ENCODE results near the gene NDST1.

Gene NDST1

GRCh38 chr5:150601491-150602345 lies 93.8 kb downstream of the NDST1 start:
- H3K4me1 ChIP-seq (ENCODE audit: control insufficient read depth in 1 of 2, insufficient read depth in 2 of 2, low read length in 2 of 2), result peaks cover 14 to 16% of the 10 kb centered on the region in 2 donors
- no peaks in the 10 kb centered on the region for H3K27me3 ChIP-seq (ENCODE audit: control insufficient read depth in 1 of 2, insufficient read depth in 2 of 2, low read length in 2 of 2)
- H3K27ac ChIP-seq (ENCODE audit: low read depth, low read length), result peak overlapping the region; percentile 25
- H3K36me3 ChIP-seq (ENCODE audit: control insufficient read depth in 1 of 2, insufficient read depth in 2 of 2, low read length in 2 of 2), result peaks cover 0 to 9% of the 10 kb centered on the region in 2 donors
- no peak overlapping the region for H3K9ac ChIP-seq (ENCODE audit: low read depth in 1 of 2, low read length in 2 of 2)
- H3K4me3 ChIP-seq (ENCODE audit: low read depth in 1 of 2, low read length in 2 of 2), result no peak overlapping the region
- no peaks in the 10 kb centered on the region for H3K9me3 ChIP-seq (ENCODE audit: control insufficient read depth in 1 of 2, low read length in 2 of 2)

DNA sequence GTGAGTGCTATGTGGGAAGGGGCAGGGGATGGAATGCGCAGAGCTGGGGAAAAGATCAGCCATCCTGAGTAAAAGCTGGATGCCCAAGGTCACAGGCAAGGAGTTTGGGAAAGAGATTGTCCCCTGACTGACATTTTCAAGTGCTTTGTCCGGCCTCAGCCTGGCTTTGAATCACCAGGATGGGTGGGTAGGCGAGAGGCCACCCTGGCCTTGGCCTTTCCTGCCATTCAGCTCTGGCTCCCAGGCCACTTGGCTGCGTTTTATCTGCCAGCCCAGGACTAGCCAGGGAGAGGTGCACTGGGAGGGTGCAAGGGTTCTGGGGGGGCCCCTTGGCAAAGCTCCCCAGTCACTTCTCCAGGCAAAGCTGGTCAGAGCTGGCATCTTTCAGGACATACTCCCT lies 95.1 kb downstream of the NDST1 start:
- Histone ChIP-seq H3K36me3 (ENCODE audit: control insufficient read depth in 1 of 2, insufficient read depth in 2 of 2, low read length in 2 of 2) (peaks cover 0 to 7% of the 10 kb centered on the region in 2 donors), H3K27ac (ENCODE audit: low read depth, low read length) (no peak overlapping the region), H3K4me1 (ENCODE audit: control insufficient read depth in 1 of 2, insufficient read depth in 2 of 2, low read length in 2 of 2) (peaks cover 14 to 15% of the 10 kb centered on the region in 2 donors)

DNA sequence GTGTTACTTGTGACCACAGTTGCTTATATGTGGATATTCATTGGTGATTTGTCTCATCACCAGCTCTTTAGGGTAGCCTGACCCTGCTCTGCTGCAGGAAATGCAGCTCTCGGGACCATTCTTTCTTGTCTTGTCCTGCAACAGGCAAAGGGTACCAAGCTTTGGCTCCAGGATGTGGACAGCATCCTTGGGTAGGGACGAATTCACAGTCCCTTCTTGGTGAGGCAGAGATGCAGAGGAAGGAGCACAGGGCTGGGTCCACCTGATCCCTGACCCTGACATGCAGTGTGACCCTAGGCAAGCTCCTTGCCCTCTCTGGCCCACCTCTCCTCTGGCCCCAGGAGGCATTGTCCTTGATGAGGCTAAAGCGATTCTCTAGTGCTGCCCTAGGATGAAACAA lies 95.6 kb downstream of the NDST1 start:
- peaks cover 0 to 5% of the 10 kb centered on the region in 2 donors for H3K36me3 ChIP-seq (ENCODE audit: control insufficient read depth in 1 of 2, insufficient read depth in 2 of 2, low read length in 2 of 2)
- H3K27me3 ChIP-seq (ENCODE audit: control insufficient read depth in 1 of 2, insufficient read depth in 2 of 2, low read length in 2 of 2), result no peaks in the 10 kb centered on the region
- peaks cover 14 to 15% of the 10 kb centered on the region in 2 donors for H3K4me1 ChIP-seq (ENCODE audit: control insufficient read depth in 1 of 2, insufficient read depth in 2 of 2, low read length in 2 of 2)
- H3K9me3 ChIP-seq (ENCODE audit: control insufficient read depth in 1 of 2, low read length in 2 of 2), result no peaks in the 10 kb centered on the region
- H3K4me3 ChIP-seq (ENCODE audit: low read depth in 1 of 2, low read length in 2 of 2), result no peak overlapping the region
- no peak overlapping the region for H3K9ac ChIP-seq (ENCODE audit: low read depth in 1 of 2, low read length in 2 of 2)
- H3K27ac ChIP-seq (ENCODE audit: low read depth, low read length), result no peak overlapping the region

More for the DNA sequence above, 95.1 kb downstream of the NDST1 start:
- Histone ChIP-seq H3K9me3 (ENCODE audit: control insufficient read depth in 1 of 2, low read length in 2 of 2) (no peaks in the 10 kb centered on the region), H3K9ac (ENCODE audit: low read depth in 1 of 2, low read length in 2 of 2) (no peak overlapping the region), H3K4me3 (ENCODE audit: low read depth in 1 of 2, low read length in 2 of 2) (no peak overlapping the region), H3K27me3 (ENCODE audit: control insufficient read depth in 1 of 2, insufficient read depth in 2 of 2, low read length in 2 of 2) (no peaks in the 10 kb centered on the region)

DNA sequence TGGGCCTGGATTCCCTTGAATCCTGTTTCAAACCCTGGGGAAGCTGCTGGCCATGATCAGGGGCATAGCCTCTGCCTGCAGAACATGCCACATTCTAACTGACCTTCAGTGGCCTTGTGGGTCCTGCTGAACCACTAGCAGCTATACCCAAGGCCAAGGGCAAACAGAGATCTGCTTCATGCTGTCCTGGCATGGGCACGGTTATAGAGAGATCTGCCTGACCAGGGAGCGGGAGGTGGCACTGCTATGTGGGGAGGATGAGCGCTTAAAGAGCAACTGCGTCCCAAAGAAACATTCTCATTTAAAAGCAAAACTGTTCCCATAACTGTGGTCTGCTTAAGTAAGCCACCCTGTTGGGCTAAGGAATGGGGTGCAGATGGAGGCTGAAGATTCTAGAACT lies 96.1 kb downstream of the NDST1 start:
- peaks cover 14% of the 10 kb centered on the region in 2 donors for H3K4me1 ChIP-seq (ENCODE audit: control insufficient read depth in 1 of 2, insufficient read depth in 2 of 2, low read length in 2 of 2)

GRCh38 chr5:150604894-150605440 lies 97.0 kb downstream of the NDST1 start:
- Histone ChIP-seq H3K9ac (ENCODE audit: low read depth in 1 of 2, low read length in 2 of 2) (no peak overlapping the region), H3K27me3 (ENCODE audit: control insufficient read depth in 1 of 2, insufficient read depth in 2 of 2, low read length in 2 of 2) (no peaks in the 10 kb centered on the region), H3K4me1 (ENCODE audit: control insufficient read depth in 1 of 2, insufficient read depth in 2 of 2, low read length in 2 of 2) (peaks cover 8 to 11% of the 10 kb centered on the region in 2 donors), H3K36me3 (ENCODE audit: control insufficient read depth in 1 of 2, insufficient read depth in 2 of 2, low read length in 2 of 2) (peaks cover 0 to 5% of the 10 kb centered on the region in 2 donors), H3K4me3 (ENCODE audit: low read depth in 1 of 2, low read length in 2 of 2) (no peak overlapping the region), H3K27ac (ENCODE audit: low read depth, low read length) (no peak overlapping the region), H3K9me3 (ENCODE audit: control insufficient read depth in 1 of 2, low read length in 2 of 2) (no peaks in the 10 kb centered on the region)

More for the DNA sequence above, 96.1 kb downstream of the NDST1 start:
- Histone ChIP-seq H3K4me3 (ENCODE audit: low read depth in 1 of 2, low read length in 2 of 2) (no peak overlapping the region), H3K36me3 (ENCODE audit: control insufficient read depth in 1 of 2, insufficient read depth in 2 of 2, low read length in 2 of 2) (peaks cover 0 to 5% of the 10 kb centered on the region in 2 donors), H3K9me3 (ENCODE audit: control insufficient read depth in 1 of 2, low read length in 2 of 2) (no peaks in the 10 kb centered on the region), H3K9ac (ENCODE audit: low read depth in 1 of 2, low read length in 2 of 2) (no peak overlapping the region), H3K27me3 (ENCODE audit: control insufficient read depth in 1 of 2, insufficient read depth in 2 of 2, low read length in 2 of 2) (no peaks in the 10 kb centered on the region), H3K27ac (ENCODE audit: low read depth, low read length) (no peak overlapping the region)

DNA sequence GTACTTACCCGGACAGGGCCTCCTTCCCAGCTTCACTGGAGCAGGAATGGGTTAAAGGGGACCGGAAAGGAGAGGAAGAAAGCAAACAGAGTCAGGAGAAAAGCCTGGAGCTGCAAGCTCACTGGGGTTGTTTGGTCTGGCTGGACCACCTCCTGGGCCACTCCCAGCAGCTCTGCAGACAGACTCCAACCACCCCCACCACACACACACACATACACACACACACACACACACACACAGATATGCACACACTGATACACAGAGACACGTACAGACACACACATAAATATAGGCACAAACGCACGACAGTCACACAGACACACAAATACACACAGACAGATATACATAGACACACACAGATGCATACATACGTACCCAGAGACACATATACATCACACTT lies 97.6 kb downstream of the NDST1 start:
- Histone ChIP-seq H3K36me3 (ENCODE audit: control insufficient read depth in 1 of 2, insufficient read depth in 2 of 2, low read length in 2 of 2) (peaks cover 0 to 5% of the 10 kb centered on the region in 2 donors), H3K27ac (ENCODE audit: low read depth, low read length) (no peak overlapping the region), H3K4me3 (ENCODE audit: low read depth in 1 of 2, low read length in 2 of 2) (no peak overlapping the region), H3K4me1 (ENCODE audit: control insufficient read depth in 1 of 2, insufficient read depth in 2 of 2, low read length in 2 of 2) (peaks cover 9 to 12% of the 10 kb centered on the region in 2 donors), H3K27me3 (ENCODE audit: control insufficient read depth in 1 of 2, insufficient read depth in 2 of 2, low read length in 2 of 2) (no peaks in the 10 kb centered on the region), H3K9me3 (ENCODE audit: control insufficient read depth in 1 of 2, low read length in 2 of 2) (no peaks in the 10 kb centered on the region), H3K9ac (ENCODE audit: low read depth in 1 of 2, low read length in 2 of 2) (no peak overlapping the region)

GRCh38 chr5:150606476-150606875 lies 98.5 kb downstream of the NDST1 start:
- Histone ChIP-seq H3K27ac (ENCODE audit: low read depth, low read length) (no peak overlapping the region), H3K36me3 (ENCODE audit: control insufficient read depth in 1 of 2, insufficient read depth in 2 of 2, low read length in 2 of 2) (peaks cover 0 to 5% of the 10 kb centered on the region in 2 donors), H3K9ac (ENCODE audit: low read depth in 1 of 2, low read length in 2 of 2) (no peak overlapping the region)

DNA sequence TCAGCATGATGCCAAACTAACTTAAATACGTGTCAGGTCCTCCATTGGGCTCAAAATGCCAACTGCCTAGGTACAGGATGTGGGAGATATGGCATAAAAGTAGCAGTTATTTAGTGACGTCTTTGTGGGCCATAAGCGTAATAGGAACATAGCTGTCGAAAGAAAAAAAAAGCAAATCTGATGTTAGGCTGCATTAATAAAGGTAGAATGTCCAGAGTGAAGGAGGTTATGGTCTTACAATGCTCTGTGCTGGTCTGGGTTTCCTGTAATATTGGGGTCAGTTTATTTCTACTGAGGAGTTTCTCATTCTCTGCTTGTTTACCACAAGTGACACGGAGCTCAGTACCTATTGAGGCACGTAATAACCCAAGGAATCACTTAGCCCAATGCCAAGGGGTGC lies 99.2 kb downstream of the NDST1 start:
- no peak overlapping the region for H3K9ac ChIP-seq (ENCODE audit: low read depth in 1 of 2, low read length in 2 of 2)
- no peaks in the 10 kb centered on the region for H3K9me3 ChIP-seq (ENCODE audit: control insufficient read depth in 1 of 2, low read length in 2 of 2)
- no peak overlapping the region for H3K27ac ChIP-seq (ENCODE audit: low read depth, low read length)
- H3K4me1 ChIP-seq (ENCODE audit: control insufficient read depth in 1 of 2, insufficient read depth in 2 of 2, low read length in 2 of 2), result peaks cover 25 to 28% of the 10 kb centered on the region in 2 donors
- H3K27me3 ChIP-seq (ENCODE audit: control insufficient read depth in 1 of 2, insufficient read depth in 2 of 2, low read length in 2 of 2), result no peaks in the 10 kb centered on the region
- H3K4me3 ChIP-seq (ENCODE audit: low read depth in 1 of 2, low read length in 2 of 2), result no peak overlapping the region
- peaks cover 0 to 5% of the 10 kb centered on the region in 2 donors for H3K36me3 ChIP-seq (ENCODE audit: control insufficient read depth in 1 of 2, insufficient read depth in 2 of 2, low read length in 2 of 2)

More at GRCh38 chr5:150606476-150606875, 98.5 kb downstream of the NDST1 start:
- Histone ChIP-seq H3K9me3 (ENCODE audit: control insufficient read depth in 1 of 2, low read length in 2 of 2) (no peaks in the 10 kb centered on the region), H3K27me3 (ENCODE audit: control insufficient read depth in 1 of 2, insufficient read depth in 2 of 2, low read length in 2 of 2) (no peaks in the 10 kb centered on the region), H3K4me1 (ENCODE audit: control insufficient read depth in 1 of 2, insufficient read depth in 2 of 2, low read length in 2 of 2) (peaks cover 19 to 22% of the 10 kb centered on the region in 2 donors), H3K4me3 (ENCODE audit: low read depth in 1 of 2, low read length in 2 of 2) (no peak overlapping the region)
